ENCODE results near the gene HOXD13.

HOXD13 gene

GRCh38 chr2:176074919-176075425 is 17.5 kb upstream of the HOXD13 start:
- Histone ChIP-seq H4K20me1 (ENCODE audit: insufficient read depth, low read length) (no peaks in the 10 kb centered on the region), H3K27ac (ENCODE audit: low read length) (no peak overlapping the region), H3K36me3 (replicated peaks; ENCODE audit: insufficient read depth, low read length) (no peaks in the 10 kb centered on the region), H3F3A (ENCODE audit: insufficient read depth, low read length) (no peaks in the 10 kb centered on the region), H3K4me2 (ENCODE audit: low read depth, low read length) (no peak overlapping the region), H3K4me3 (ENCODE audit: low read length) (no peak overlapping the region), H3K4me1 (ENCODE audit: low read length) (no peaks in the 10 kb centered on the region), H3K9me2 (replicated peaks; ENCODE audit: insufficient read depth, low read length) (no peaks in the 10 kb centered on the region), H3K9ac (ENCODE audit: low read length) (no peak overlapping the region), H2AFZ (ENCODE audit: low read length) (no peak overlapping the region), H3K27me3 (replicated peaks; ENCODE audit: insufficient read depth, low read length) (no peaks in the 10 kb centered on the region), H3K9me3 (replicated peaks; ENCODE audit: insufficient read depth, low read length) (no peaks in the 10 kb centered on the region), H3K79me2 (ENCODE audit: low read length) (no peaks in the 10 kb centered on the region)
- DNase-seq = no peak
- TF ChIP-seq EZH2phosphoT487 (IDR thresholded peaks at IDR 0.05; ENCODE audit: low read length) = no peak
- TF ChIP-seq CTCF (IDR thresholded peaks at IDR 0.05; ENCODE audit: low read length) = no peak
- no peak for TF ChIP-seq EZH2 (optimal IDR thresholded peaks at IDR 0.05; ENCODE audit: low read depth, low read length)

GRCh38 chr2:176075481-176075880 is 17.0 kb upstream of the HOXD13 start:
- Histone ChIP-seq H3K9ac (ENCODE audit: low read length) (no peak overlapping the region), H3K27ac (ENCODE audit: low read length) (no peak overlapping the region), H3F3A (ENCODE audit: insufficient read depth, low read length) (no peaks in the 10 kb centered on the region), H3K27me3 (replicated peaks; ENCODE audit: insufficient read depth, low read length) (no peaks in the 10 kb centered on the region), H3K9me3 (replicated peaks; ENCODE audit: insufficient read depth, low read length) (no peaks in the 10 kb centered on the region), H3K36me3 (replicated peaks; ENCODE audit: insufficient read depth, low read length) (no peaks in the 10 kb centered on the region), H2AFZ (ENCODE audit: low read length) (no peak overlapping the region), H3K4me1 (ENCODE audit: low read length) (no peaks in the 10 kb centered on the region), H3K4me2 (ENCODE audit: low read depth, low read length) (no peak overlapping the region), H3K4me3 (ENCODE audit: low read length) (no peak overlapping the region), H4K20me1 (ENCODE audit: insufficient read depth, low read length) (no peaks in the 10 kb centered on the region), H3K79me2 (ENCODE audit: low read length) (no peaks in the 10 kb centered on the region), H3K9me2 (replicated peaks; ENCODE audit: insufficient read depth, low read length) (no peaks in the 10 kb centered on the region)
- TF ChIP-seq EZH2 (optimal IDR thresholded peaks at IDR 0.05; ENCODE audit: low read depth, low read length) = no peak
- no peak for TF ChIP-seq CTCF (IDR thresholded peaks at IDR 0.05; ENCODE audit: low read length)
- TF ChIP-seq EZH2phosphoT487 (IDR thresholded peaks at IDR 0.05; ENCODE audit: low read length) = no peak
- DNase-seq = no peak

- Histone ChIP-seq H3K36me3 (replicated peaks; ENCODE audit: insufficient read depth, low read length) (no peaks in the 10 kb centered on the region), H3K27ac (ENCODE audit: low read length) (no peak overlapping the region), H2AFZ (ENCODE audit: low read length) (no peak overlapping the region), H3K4me2 (ENCODE audit: low read depth, low read length) (no peak overlapping the region), H3K4me1 (ENCODE audit: low read length) (no peaks in the 10 kb centered on the region), H3K27me3 (replicated peaks; ENCODE audit: insufficient read depth, low read length) (no peaks in the 10 kb centered on the region), H3K9ac (ENCODE audit: low read length) (no peak overlapping the region), H3K4me3 (ENCODE audit: low read length) (no peak overlapping the region), H3F3A (ENCODE audit: insufficient read depth, low read length) (no peaks in the 10 kb centered on the region), H3K9me3 (replicated peaks; ENCODE audit: insufficient read depth, low read length) (no peaks in the 10 kb centered on the region), H4K20me1 (ENCODE audit: insufficient read depth, low read length) (no peaks in the 10 kb centered on the region), H3K79me2 (ENCODE audit: low read length) (no peaks in the 10 kb centered on the region), H3K9me2 (replicated peaks; ENCODE audit: insufficient read depth, low read length) (no peaks in the 10 kb centered on the region)
- DNase-seq = no peak
- TF ChIP-seq EZH2 (optimal IDR thresholded peaks at IDR 0.05; ENCODE audit: low read depth, low read length) (no peak), EZH2phosphoT487 (IDR thresholded peaks at IDR 0.05; ENCODE audit: low read length) (no peak), CTCF (IDR thresholded peaks at IDR 0.05; ENCODE audit: low read length) (no peak)
Observed at GRCh38 chr2:176076063-176076462, 16.5 kb upstream of the HOXD13 start.

Data from MM.1S (cell line).